ENCODE measurements around the gene PHACTR3.

The PHACTR3 gene

GRCh38 chr20:59633656-59634251, 29.4 kb downstream of the PHACTR3 start:
- Histone ChIP-seq H3F3A (ENCODE audit: insufficient read depth, low read length) (no peaks in the 10 kb centered on the region), H3K36me3 (replicated peaks; ENCODE audit: insufficient read depth, low read length) (no peaks in the 10 kb centered on the region), H3K4me1 (ENCODE audit: low read length) (no peaks in the 10 kb centered on the region), H3K9ac (ENCODE audit: low read length) (no peak overlapping the region), H3K4me3 (ENCODE audit: low read length) (no peak overlapping the region), H3K79me2 (ENCODE audit: low read length) (no peaks in the 10 kb centered on the region), H3K9me2 (replicated peaks; ENCODE audit: insufficient read depth, low read length) (no peaks in the 10 kb centered on the region), H3K27ac (ENCODE audit: low read length) (no peak overlapping the region), H4K20me1 (ENCODE audit: insufficient read depth, low read length) (no peaks in the 10 kb centered on the region), H3K9me3 (replicated peaks; ENCODE audit: insufficient read depth, low read length) (no peaks in the 10 kb centered on the region), H2AFZ (ENCODE audit: low read length) (no peak overlapping the region), H3K27me3 (replicated peaks; ENCODE audit: insufficient read depth, low read length) (peaks cover 60% of the 10 kb centered on the region), H3K4me2 (ENCODE audit: low read depth, low read length) (no peak overlapping the region)
- TF ChIP-seq EZH2 (optimal IDR thresholded peaks at IDR 0.05; ENCODE audit: low read depth, low read length) = no peak
- no peak for TF ChIP-seq EZH2phosphoT487 (IDR thresholded peaks at IDR 0.05; ENCODE audit: low read length)
- TF ChIP-seq CTCF (IDR thresholded peaks at IDR 0.05; ENCODE audit: low read length) = no peak
- no peak for DNase-seq

- Histone ChIP-seq H3K4me3 (ENCODE audit: low read length) (no peak overlapping the region), H2AFZ (ENCODE audit: low read length) (no peak overlapping the region), H3K9me2 (replicated peaks; ENCODE audit: insufficient read depth, low read length) (no peaks in the 10 kb centered on the region), H3K36me3 (replicated peaks; ENCODE audit: insufficient read depth, low read length) (no peaks in the 10 kb centered on the region), H3K9me3 (replicated peaks; ENCODE audit: insufficient read depth, low read length) (no peaks in the 10 kb centered on the region), H3K27me3 (replicated peaks; ENCODE audit: insufficient read depth, low read length) (peaks cover 55% of the 10 kb centered on the region), H3K4me2 (ENCODE audit: low read depth, low read length) (no peak overlapping the region), H4K20me1 (ENCODE audit: insufficient read depth, low read length) (no peaks in the 10 kb centered on the region), H3K79me2 (ENCODE audit: low read length) (no peaks in the 10 kb centered on the region), H3K27ac (ENCODE audit: low read length) (no peak overlapping the region), H3K9ac (ENCODE audit: low read length) (no peak overlapping the region), H3F3A (ENCODE audit: insufficient read depth, low read length) (no peaks in the 10 kb centered on the region), H3K4me1 (ENCODE audit: low read length) (no peaks in the 10 kb centered on the region)
- no peak for DNase-seq
- TF ChIP-seq CTCF (IDR thresholded peaks at IDR 0.05; ENCODE audit: low read length) (no peak), EZH2phosphoT487 (IDR thresholded peaks at IDR 0.05; ENCODE audit: low read length) (no peak), EZH2 (optimal IDR thresholded peaks at IDR 0.05; ENCODE audit: low read depth, low read length) (no peak)
Measured at GRCh38 chr20:59634435-59635005, 30.2 kb downstream of the PHACTR3 start.

DNA sequence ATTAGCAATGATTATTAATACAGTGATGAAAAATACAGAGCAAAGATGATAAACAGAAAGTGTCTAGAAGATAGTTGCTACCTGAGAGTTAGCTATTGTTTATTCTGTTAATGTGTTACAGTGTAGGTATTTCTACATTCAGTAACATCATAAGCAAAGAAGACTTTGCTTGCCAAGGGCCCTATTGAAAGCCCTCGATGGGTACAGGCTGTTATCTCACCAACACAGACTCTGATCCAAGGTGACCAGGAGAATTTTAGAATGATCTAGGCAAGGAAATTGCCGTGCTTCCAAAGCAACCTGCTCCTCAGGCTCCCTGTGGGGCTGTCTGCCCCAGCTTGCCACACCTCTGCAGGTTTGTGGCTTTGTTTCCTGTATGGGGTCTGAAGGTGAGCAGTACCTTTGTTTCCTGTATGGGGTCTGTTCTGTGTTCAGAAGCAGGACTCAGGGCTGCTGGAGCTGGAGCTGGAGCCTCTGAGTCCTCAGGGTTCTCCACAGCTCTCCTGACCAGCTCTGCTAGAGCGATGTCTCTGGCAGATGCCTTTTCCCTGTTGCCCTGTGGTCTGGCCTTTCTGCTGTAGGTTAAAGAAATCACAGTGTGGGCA, 32.5 kb downstream of the PHACTR3 start:
- H3K36me3 ChIP-seq (replicated peaks; ENCODE audit: insufficient read depth, low read length) = no peaks in the 10 kb centered on the region
- H3K9ac ChIP-seq (ENCODE audit: low read length) = no peak overlapping the region
- no peak overlapping the region for H3K4me3 ChIP-seq (ENCODE audit: low read length)
- no peak overlapping the region for H3K4me2 ChIP-seq (ENCODE audit: low read depth, low read length)
- H4K20me1 ChIP-seq (ENCODE audit: insufficient read depth, low read length) = no peaks in the 10 kb centered on the region
- no peaks in the 10 kb centered on the region for H3K9me3 ChIP-seq (replicated peaks; ENCODE audit: insufficient read depth, low read length)
- H2AFZ ChIP-seq (ENCODE audit: low read length) = no peak overlapping the region
- H3K27me3 ChIP-seq (replicated peaks; ENCODE audit: insufficient read depth, low read length) = peaks cover 52% of the 10 kb centered on the region
- no peaks in the 10 kb centered on the region for H3F3A ChIP-seq (ENCODE audit: insufficient read depth, low read length)
- no peak overlapping the region for H3K27ac ChIP-seq (ENCODE audit: low read length)
- DNase-seq = no peak
- no peak for TF ChIP-seq CTCF (IDR thresholded peaks at IDR 0.05; ENCODE audit: low read length)
- no peak for TF ChIP-seq EZH2 (optimal IDR thresholded peaks at IDR 0.05; ENCODE audit: low read depth, low read length)
- no peak for TF ChIP-seq EZH2phosphoT487 (IDR thresholded peaks at IDR 0.05; ENCODE audit: low read length)
- no peaks in the 10 kb centered on the region for H3K4me1 ChIP-seq (ENCODE audit: low read length)
- H3K79me2 ChIP-seq (ENCODE audit: low read length) = no peaks in the 10 kb centered on the region
- no peaks in the 10 kb centered on the region for H3K9me2 ChIP-seq (replicated peaks; ENCODE audit: insufficient read depth, low read length)

Measured in MM.1S (cell line).